HG03196 (cell line): ENCODE measurements around the gene GCSH.

Experiments
- ATAC-seq: cut with Tn5 transposase; IDR thresholded peaks from one replicate; pipeline ENCODE4 v1.9.1; 2021; ENCODE audit not compliant: unreplicated experiment

Gene GCSH

DNA sequence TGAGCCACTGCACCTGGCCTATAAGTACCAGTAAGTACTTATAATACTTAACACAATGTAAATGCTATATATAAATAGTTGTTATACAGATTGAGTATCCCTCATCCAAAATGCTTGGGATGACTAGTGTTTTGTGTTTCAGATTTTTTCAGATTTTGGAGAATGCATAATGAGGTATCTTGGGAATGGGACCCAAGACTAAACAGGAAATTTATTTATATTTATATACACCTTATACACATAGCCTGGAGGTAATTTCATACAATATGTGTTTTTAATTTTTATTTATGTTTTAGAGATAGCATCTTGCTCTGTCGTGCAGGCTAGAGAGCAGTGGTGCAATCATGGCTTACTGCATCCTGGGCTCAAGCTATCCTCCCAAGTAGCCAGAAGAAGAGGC lies 9.8 kb upstream of the GCSH start:
- ATAC-seq: no peak

- no peak for ATAC-seq
Observed at GRCh38 chr16:81101702-81102101, 5.5 kb upstream of the GCSH start.

GRCh38 chr16:81099958-81100357 lies 3.8 kb upstream of the GCSH start:
- ATAC-seq: no peak

GRCh38 chr16:81097230-81097629 lies 1.0 kb upstream of the GCSH start:
- no peak for ATAC-seq

GRCh38 chr16:81096715-81097208 lies 567 bp upstream of the GCSH start:
- ATAC-seq: no peak

DNA sequence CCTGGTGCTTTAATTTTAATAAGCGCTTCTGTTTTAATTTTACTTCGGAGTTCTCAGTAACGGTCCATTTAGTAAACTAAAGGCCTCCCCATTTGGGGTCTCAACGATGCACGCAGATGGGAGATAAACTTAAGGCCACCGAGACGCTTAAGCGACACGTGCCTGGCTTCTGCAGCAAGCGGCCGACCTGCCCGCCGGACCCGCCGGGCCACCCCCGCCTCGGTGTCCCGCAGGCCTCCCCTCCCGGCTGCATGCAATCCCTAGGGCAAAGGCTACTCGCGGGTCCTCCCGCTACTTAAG lies 592 bp downstream of the GCSH start:
- no peak for ATAC-seq

DNA sequence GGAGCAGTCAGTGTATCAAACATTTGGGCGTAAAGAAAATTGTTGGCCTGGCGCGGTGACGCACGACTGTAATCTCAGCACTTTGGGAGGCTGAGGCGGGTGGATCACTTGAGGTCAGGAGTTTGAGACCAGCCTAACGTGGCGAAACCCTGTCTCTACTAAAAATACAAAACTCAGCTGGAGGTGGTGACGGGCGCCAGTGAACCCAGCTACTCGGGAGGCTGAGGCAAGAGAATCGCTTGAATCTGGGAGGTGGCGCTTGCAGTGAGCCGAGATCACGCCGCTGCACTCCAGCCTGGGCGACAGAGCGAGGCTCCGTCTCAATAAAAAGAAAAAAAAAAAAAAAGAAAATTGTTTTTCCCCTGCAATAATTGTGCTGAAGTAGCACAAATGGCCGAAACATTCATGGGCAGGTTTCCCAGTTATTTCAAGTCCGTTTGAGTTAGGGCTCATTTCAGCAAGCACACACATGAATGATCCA lies 1.4 kb downstream of the GCSH start:
- ATAC-seq: no peak

DNA sequence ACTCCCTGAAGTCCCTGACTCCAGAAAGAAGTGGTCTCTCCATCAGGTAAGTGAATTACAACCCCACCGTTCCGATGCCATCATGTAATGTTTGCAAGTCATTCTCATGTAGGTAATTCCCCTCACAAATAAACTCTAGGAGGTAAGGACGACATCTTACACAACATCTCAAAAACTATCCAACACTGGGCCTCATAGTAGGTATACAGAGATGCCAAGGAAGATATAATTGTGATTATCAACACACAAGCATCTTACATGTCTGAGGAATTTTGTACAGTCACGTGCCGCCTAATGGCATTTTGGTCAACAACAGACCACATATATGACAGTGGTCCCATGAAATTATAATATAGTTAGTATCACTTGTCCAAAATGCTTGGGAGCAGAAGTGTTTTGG lies 7.4 kb downstream of the GCSH start:
- ATAC-seq: no peak

DNA sequence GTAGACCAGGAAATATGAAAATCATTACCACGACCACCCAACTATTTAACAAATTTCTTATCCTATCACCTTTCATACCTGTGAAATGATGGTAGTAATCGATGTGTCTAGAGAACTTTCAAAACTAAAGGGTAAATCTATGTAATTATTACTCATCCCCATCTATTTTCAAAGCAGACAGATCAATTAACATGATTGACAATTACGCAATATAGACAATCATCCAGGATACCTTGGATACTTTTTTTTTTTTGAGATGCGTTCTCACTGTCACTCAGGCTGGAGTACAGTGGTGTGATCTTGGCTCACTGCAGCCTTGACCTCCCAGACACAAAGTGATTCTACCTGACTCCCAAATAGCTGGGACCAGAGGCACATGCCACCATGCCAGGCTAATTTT lies 15.2 kb downstream of the GCSH start:
- no peak for ATAC-seq

GRCh38 chr16:81080233-81080632 lies 16.0 kb downstream of the GCSH start:
- ATAC-seq: no peak

GRCh38 chr16:81077076-81077940 lies 18.9 kb downstream of the GCSH start, which contains the start of gene C16orf46:
Gene C16orf46, minus strand, starts transcription at chr16:81077238. Its CDS starts 13,283 bp downstream, at chr16:81063955.
- peak; percentile 96 for ATAC-seq

GRCh38 chr16:81076566-81077075 lies 19.6 kb downstream of the GCSH start:
- ATAC-seq: peak; percentile 78

DNA sequence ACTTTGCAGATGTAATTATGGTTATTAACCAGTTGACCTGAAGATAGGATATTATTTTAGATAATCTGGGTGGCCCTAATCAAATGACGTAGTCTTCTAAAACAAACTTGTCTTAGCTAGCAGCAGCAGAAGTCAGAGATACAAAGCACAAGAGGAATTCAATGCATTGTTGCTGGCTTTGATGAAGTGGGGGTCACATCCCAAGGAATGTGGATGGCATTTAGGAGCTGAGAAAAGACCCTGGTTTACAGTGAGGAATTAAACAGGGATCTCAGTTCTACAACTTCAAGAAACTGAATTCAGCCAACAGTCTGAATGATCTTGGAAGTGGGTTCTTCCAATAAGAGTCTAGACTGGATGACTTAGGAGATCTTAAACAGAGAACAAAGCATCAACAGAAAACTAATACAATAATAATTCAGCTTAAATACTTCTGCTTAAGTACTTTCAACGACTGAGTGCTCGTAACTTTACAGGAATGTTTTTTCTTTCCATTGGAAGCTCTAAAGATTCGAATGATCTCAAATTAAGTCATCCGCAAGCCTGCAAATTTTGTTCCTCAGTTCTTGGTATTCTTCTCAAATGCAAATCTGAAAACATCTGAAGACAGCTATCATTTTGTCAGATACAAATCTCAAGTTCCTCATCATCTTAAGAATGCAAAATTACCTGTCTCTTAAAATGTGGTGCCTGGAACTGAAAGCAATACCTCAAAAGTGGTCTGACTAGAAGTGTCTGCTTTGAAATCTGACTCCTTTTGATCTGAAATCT lies 22.4 kb downstream of the GCSH start:
- ATAC-seq: no peak

DNA sequence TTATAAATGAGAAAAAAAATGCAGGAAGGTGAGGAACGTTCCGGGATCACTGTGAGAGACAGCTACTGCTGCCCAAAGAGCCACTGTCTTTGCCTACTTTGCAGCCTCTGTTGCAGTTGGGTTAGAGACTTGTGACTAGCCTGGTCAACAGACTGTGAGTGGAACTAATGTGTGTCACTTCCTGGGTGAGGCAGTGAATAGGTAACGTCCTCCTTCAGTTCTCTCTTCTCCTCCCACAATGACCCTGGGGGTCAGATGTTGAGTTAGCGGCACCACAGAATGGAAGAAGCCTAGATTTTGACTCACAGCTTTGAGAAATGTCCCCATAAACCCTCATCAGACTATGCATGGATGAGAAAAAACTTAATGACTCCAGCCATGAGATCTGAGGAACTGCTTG lies 24.4 kb downstream of the GCSH start:
- ATAC-seq: no peak

DNA sequence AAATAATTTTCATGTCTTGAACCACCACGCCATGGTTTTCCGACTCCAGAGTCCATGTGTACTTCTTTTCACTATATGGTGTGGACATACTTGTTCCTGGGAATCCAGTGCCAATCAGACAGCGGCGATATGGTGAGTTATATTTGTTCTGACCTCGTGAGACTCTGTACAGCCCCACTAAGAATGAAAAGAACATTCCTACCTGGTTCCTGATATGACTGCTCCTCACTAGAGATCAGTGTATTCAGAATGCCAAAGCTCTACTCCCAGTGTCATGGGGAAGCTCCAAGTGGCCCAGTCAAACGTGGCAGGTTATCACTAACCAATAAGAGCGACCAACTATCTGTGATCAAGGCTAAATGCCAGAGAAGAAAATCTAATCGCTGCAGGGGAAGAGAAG lies 25.2 kb downstream of the GCSH start:
- no peak for ATAC-seq

DNA sequence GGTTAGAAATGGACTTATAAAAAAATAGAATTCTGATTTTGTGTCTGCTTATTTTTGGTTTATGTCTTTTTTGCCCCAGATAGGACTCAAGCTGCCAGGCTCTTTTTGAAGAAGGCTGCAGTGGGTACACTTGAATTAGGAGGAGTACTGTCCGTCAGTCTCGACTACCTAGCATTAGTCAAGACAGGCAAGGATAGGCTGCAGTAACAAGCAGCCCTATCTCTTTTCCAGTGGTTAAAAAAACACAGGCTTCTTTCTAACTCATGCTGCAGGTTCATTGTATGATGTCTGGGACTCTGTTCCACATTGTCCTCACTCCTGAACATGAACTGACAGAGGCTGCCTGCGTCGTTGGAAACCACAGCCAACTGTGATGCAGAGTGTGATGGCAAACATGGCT lies 27.1 kb downstream of the GCSH start:
- ATAC-seq: no peak

DNA sequence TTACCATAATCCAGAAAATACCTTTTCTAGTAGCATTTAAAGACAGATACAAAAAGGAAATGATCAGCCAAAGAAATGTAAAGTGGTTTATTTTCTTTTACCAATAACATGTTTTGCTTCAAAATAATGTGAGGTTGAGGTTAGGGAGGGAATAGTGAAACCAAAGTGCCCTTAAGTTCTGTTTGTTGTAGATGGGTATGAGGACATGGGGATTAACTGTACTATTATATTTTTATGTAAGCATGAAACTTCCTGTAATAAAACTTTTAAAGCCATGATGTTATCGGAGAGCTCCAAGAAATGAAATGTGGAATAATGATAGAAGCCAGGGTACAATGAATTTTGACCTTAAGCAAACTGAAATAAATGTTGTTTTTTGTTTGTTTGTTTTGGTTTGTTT lies 29.0 kb downstream of the GCSH start:
- no peak for ATAC-seq

GRCh38 chr16:81066681-81067080 lies 29.5 kb downstream of the GCSH start:
- no peak for ATAC-seq

DNA sequence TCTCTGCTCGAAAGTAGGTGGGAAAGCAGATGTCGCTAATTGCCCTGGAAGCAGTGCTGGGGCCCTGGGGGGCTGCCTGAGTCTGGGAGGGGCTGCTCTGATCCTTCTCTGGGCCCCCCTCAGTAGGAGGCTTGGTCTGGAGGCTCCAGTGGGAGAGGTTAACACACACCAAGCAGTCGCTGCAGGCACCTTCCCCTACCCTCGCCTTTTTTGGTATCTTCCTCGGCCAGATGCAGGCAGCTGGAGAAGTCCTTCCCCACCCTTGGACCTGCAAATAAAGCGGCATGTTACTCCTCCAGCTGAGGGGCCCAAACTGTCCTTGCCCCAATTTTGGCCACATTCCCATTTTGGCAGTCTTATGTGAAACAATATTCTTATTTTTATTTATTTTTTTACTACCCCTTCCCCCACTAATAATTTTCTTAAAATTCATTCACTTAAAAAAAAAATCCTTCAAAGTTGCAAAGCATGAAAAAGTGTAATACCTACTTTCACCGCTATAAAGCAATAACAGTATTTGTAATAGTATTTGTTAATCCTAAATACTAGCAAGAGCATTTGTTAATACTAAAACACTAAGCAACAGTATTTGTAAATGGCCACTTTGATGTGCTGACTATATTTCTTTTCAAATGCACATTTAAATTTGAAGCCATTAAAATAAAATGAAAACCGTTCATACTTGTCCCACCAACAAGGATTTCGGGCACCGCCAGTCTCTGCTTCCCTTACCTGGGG lies 34.2 kb downstream of the GCSH start:
- ATAC-seq: no peak

DNA sequence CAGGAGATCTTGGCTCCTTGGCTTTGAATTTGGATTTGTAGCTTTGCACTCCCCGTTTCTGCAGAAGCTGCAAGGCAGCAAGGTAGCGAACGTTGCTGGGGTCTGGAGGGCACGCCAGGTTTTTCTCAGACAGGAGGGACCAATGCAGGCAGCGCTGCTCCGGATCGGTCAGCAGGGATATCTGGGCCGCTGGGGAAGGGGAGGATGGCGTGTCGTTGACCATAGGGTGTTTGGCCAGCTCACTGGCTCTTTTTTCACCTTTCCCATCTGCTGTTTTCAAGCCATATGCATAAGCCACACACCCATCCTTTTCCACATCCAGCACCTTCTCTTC lies 34.9 kb downstream of the GCSH start:
- no peak for ATAC-seq

DNA sequence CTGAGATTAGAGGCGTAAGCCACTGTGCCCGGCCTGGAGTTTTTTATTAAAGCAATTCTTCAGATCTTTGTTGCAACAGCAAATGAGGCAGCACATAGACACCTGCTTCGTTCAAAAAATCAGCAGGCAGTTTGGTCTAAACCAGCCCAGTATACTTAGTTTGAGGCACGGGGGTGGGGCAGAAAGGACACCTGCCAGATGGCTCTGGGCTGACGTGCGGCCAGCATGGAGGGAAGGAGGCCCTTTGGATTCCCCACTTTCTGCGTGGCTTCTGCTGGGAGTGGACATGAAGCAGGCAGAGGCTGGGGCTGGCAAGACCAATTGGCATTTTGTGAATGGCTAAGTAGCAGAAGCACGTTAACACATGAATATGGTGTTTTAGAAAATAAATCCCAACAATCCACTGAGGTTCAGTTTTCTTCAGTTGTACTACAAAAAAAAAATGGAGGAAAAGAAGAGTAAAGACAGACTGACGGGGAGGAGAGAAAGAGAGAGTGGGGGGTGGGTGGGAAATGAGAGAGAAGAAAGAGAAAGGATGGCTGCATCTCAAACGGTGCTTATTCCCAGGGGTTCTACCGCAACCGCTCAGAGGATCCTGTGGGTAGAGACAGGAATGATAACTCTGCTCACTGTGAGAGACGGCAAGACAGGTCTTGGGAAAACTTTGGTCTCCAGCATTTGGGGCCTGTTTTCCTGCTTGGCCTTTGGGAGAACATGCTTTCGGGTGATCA lies 35.5 kb downstream of the GCSH start:
- no peak for ATAC-seq
